BJ (cell line): ENCODE data around the gene TNFRSF17. TPM values are rescaled to one million over a fixed set of nuclear protein-coding genes. Genes with fewer than 3 reads are reported as not detected.

Experiments used
- CTCF ChIA-PET: fragments of 350-600 bp; formaldehyde crosslinking; extraction: SDS; loops from one replicate; lab custom pipeline; 2021; ENCODE audit warnings: antibody characterized with exemption, inconsistent platforms; lab: Yijun Ruan, JAX
- POLR2A ChIA-PET: fragments of 300-600 bp; sonication (Branson Sonifier 250); formaldehyde crosslinking; extraction: SDS; loops from one replicate; lab custom pipeline; 2021; ENCODE audit warnings: antibody characterized with exemption; lab: Charles Lee
- DNase-seq: peaks from one replicate; pipeline ENCODE4 v3.0.0-alpha.2; 2011; ENCODE audit warnings: low read depth
- H3K27me3 ChIP-seq: 2 replicates; pipeline ENCODE4 v1.6.0; 2011; ENCODE audit warnings: low read length; ENCODE audit not compliant: control insufficient read depth, insufficient read depth
- H3K36me3 ChIP-seq: 2 replicates; pipeline ENCODE4 v1.5.1; 2011; ENCODE audit warnings: low read length; ENCODE audit not compliant: control insufficient read depth, insufficient read depth
- H3K4me3 ChIP-seq: 2 replicates; pipeline ENCODE4 v1.5.1; 2011; ENCODE audit warnings: low read depth, mild to moderate bottlenecking, control low read depth, low read length
- CTCF ChIP-seq: IDR thresholded peaks from 2 replicates; pipeline ENCODE4 v1.5.1; 2011; ENCODE audit warnings: low read depth, mild to moderate bottlenecking, control low read depth, inconsistent platforms, low read length, moderate library complexity; ENCODE audit not compliant: insufficient read depth
- polyA plus RNA-seq: library from polyadenylated mRNA; depleted of rRNA; stranded (reverse); fragments of >200 nt; gene quantifications from 2 replicates; pipeline ENCODE4 v1.2.3, GENCODE V29; 2011

The TNFRSF17 gene
- polyA plus RNA-seq, 1 experiment = not detected

- Histone ChIP-seq H3K27me3 (no peaks in the 10 kb centered on the region), H3K4me3 (no peak overlapping the region), H3K36me3 (peaks cover 3% of the 10 kb centered on the region; the same call in 1 of the 2 replicates)
- no peak for TF ChIP-seq CTCF
- no peak for DNase-seq
- ChIA-PET POLR2A (interaction anchor here (0.5 kb wide), 1 partner anchor 17 kb away, joined by 5 read pairs; no protein-coding TSS in a partner anchor), CTCF (no interaction called here)
Observed at GRCh38 chr16:12000032-12000431, 35.0 kb downstream of the TNFRSF17 start.

- POLR2A ChIA-PET = no interaction called here
Observed at GRCh38 chr16:12002447-12003006, 37.5 kb downstream of the TNFRSF17 start.

GRCh38 chr16:12006637-12007036 lies 41.6 kb downstream of the TNFRSF17 start:
- Histone ChIP-seq H3K27me3 (no peaks in the 10 kb centered on the region), H3K4me3 (no peak overlapping the region), H3K36me3 (peaks cover 6% of the 10 kb centered on the region)
- CTCF ChIA-PET = no interaction called here
- no peak for TF ChIP-seq CTCF
- POLR2A ChIA-PET = interaction anchor here (0.6 kb wide), 1 partner anchor 24 kb away, joined by 18 read pairs; no protein-coding TSS in a partner anchor
- no peak for DNase-seq

More at GRCh38 chr16:12002447-12003006, 37.5 kb downstream of the TNFRSF17 start:
- no peak for TF ChIP-seq CTCF
- H3K36me3 ChIP-seq = peaks cover 6% of the 10 kb centered on the region; the same call in 1 of the 2 replicates
- no peaks in the 10 kb centered on the region for H3K27me3 ChIP-seq
- H3K4me3 ChIP-seq = no peak overlapping the region
- CTCF ChIA-PET = interaction anchor here (0.6 to 0.7 kb wide), 2 partner anchors 9 to 79 kb away, joined by 3 read pairs; no protein-coding TSS in a partner anchor
- no peak for DNase-seq

GRCh38 chr16:12009462-12009861 lies 44.5 kb downstream of the TNFRSF17 start:
- ChIA-PET CTCF (interaction anchor here (1.9 kb wide), 1 partner anchor 14 kb away, joined by 4 read pairs; no protein-coding TSS in a partner anchor), POLR2A (interaction anchor here (0.5 kb wide), 1 partner anchor 791 kb away, joined by 10 read pairs; no protein-coding TSS in a partner anchor)
- Histone ChIP-seq H3K4me3 (no peak overlapping the region), H3K36me3 (peaks cover 4% of the 10 kb centered on the region), H3K27me3 (no peaks in the 10 kb centered on the region)
- TF ChIP-seq CTCF = no peak
- no peak for DNase-seq

GRCh38 chr16:12009922-12010321 lies 44.9 kb downstream of the TNFRSF17 start:
- no peak for TF ChIP-seq CTCF
- Histone ChIP-seq H3K36me3 (peaks cover 4% of the 10 kb centered on the region), H3K4me3 (no peak overlapping the region), H3K27me3 (no peaks in the 10 kb centered on the region)
- no peak for DNase-seq
- CTCF ChIA-PET = interaction anchor here (0.9 to 1.9 kb wide), 2 partner anchors 9 to 13 kb away, joined by 4 read pairs; no protein-coding TSS in a partner anchor
- POLR2A ChIA-PET = no interaction called here
